NB4 (cell line): ENCODE data around the gene ATP6V1C2.

Experiments used
- CTCF ChIP-seq: IDR thresholded peaks from one replicate; pipeline ENCODE4 v1.5.1; 2012; ENCODE audit warnings: low read depth, low read length
- POLR2A ChIP-seq: IDR thresholded peaks from 2 replicates; pipeline ENCODE4 v1.6.1; 2011; ENCODE audit warnings: mild to moderate bottlenecking; ENCODE audit not compliant: insufficient read length; ENCODE audit errors: extremely low read depth

DNA sequence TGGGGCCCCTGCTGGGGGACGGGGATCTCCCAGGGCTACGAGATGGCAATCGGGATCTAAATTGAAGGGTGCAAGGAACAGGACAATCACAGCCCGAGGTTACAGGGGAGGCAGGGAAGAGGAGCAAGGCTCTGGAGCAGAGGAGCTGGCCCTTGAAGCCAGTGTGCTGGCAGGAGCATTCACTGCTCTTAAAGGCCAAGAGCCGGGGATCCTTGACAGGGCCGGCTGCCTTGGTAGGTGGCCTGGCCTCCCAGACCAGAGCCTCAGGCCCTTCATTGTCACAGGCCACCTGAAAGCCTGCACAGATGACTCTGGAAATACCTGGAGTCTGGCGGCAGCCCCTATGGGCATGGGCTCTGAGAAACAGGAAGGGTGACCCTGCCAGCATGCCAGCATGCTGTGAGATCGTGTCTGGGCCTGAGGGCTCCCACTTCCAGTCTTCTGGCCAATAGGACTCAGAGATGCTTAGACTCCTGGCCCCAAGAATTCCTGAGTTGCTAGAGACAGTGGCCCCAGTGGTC, 52.5 kb downstream of the ATP6V1C2 start:
- TF ChIP-seq POLR2A (no peak), CTCF (no peak)
